Left lobe of liver (tissue), 2 donors: ENCODE data around the gene MED23. TPM values are rescaled to one million over a fixed set of nuclear protein-coding genes. Genes with fewer than 3 reads are reported as not detected.
"Not testable (repeated sequence)": the region's sequence is repeated elsewhere in the genome, so short reads cannot be mapped to it uniquely, and the experiment has no call there.

ENCODE experiments used
- ATAC-seq: fragments of 200-7000 bp; cut with Tn5 transposase; one replicate; pipeline ENCODE4 v1.9.1; 2020; ENCODE audit warnings: mild to moderate bottlenecking, moderate library complexity
- DNase-seq: peaks from one replicate; pipeline ENCODE4 v3.0.0-alpha.2; 2020; ENCODE audit warnings: low spot score
- total RNA-seq: library from RNA; stranded (reverse); gene quantifications from one replicate; pipeline ENCODE4 v1.2.1, GENCODE V29; 2021
- donor health status: DM: no; HTN: no; CAD: no; lungs with moderate emphysema.
- donor health status: DM: no; HTN: yes; CAD: no.

The MED23 gene
- total RNA-seq, 1 donor from 2014 or later, result 9.4 TPM

DNA sequence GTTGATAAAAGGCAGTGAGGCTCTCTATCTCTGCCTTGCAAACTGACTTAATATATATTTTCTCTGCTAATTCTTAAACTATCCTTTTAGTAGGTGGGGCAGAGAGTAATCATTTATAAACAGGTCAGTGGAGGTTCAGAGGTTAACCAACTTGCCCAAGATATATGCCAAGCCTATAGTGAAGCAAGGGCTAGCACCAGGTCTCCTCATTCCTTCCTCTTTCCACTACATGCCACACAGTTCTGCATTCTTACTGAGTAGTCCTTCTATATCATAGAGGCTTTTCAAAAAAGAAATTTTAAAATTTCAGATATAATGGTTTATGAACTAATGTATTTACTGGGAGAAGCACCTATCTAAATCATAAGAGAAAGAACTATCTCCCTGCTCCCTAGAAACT is 46.5 kb downstream of the MED23 start:
- DNase-seq, result no peak
- ATAC-seq, result no peak

DNA sequence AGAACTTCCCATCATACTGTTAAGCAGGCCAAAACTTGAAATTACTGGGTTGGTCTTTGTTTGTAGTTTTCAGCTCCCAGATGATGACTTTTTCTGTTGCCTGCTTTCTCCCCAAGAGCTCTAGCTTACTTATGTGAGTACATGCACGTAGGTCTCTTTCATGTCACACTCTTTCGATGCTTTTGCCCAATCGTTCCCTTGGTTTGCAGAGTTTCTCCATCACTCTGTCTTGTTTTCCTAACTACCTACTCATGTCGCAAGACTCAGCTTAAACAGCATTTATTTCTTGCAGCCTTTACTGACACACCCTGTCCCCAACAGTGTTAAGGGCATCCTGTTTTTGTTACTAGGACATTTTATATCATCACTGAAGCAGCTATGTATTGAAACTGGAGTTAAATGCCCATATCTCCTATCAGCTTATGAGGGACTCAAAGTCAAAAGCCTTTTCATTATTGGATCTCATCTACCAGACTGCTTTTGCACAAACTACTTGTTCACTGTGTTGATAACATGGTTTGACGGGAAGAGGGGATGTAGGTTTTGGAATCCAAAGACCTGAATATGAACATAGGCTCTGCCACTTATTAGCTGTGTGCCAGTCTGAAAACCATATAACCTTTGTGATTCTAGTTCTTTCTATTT is 52.1 kb downstream of the MED23 start:
- peak; percentile 20 for ATAC-seq
- no peak for DNase-seq

GRCh38 chr6:131574686-131575085 is 53.4 kb downstream of the MED23 start:
- DNase-seq (no peak), ATAC-seq (peak; percentile 5)

DNA sequence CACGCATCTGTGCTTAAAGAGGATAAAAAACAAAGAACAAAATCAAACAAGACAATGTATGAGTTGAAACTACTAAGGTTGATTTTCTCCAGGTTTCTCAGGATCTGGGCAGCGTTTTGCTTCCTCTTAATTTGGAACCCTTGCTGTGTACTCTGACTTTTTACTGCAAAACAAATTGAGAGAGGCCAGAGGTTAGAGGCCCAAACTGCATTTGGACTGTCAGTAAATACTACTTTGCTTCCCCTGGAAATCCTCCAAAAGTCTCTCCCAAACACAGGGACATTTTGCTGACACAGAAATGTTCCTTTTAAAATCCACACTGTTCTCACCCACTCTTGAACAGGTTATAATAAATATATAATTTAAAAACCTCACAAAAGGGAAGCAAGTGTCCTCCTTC is 53.9 kb downstream of the MED23 start:
- ATAC-seq (peak; percentile 25), DNase-seq (no peak)

- DNase-seq (peak; percentile 83), ATAC-seq (peak; percentile 68)
Measured at GRCh38 chr6:131572686-131573415, 55.2 kb downstream of the MED23 start, which contains the start of gene ARG1. TSS of gene ARG1 (plus strand) at chr6:131573226. CDS start at chr6:131573283, 57 bp downstream.

- ATAC-seq, result no peak
Measured at GRCh38 chr6:131568726-131569125, 59.3 kb downstream of the MED23 start.

GRCh38 chr6:131565056-131565455 is 63.0 kb downstream of the MED23 start:
- DNase-seq (no peak), ATAC-seq (no peak)

More at GRCh38 chr6:131568726-131569125, 59.3 kb downstream of the MED23 start:
- no peak for DNase-seq

GRCh38 chr6:131561925-131562707 is 65.9 kb downstream of the MED23 start:
- ATAC-seq, result peak; percentile 60
- no peak for DNase-seq

GRCh38 chr6:131558922-131559321 is 69.1 kb downstream of the MED23 start:
- ATAC-seq (peak; percentile 17), DNase-seq (no peak)

- peak; percentile 76 for ATAC-seq
- peak; percentile 72 for DNase-seq
Measured at GRCh38 chr6:131555992-131556391, 72.0 kb downstream of the MED23 start.

DNA sequence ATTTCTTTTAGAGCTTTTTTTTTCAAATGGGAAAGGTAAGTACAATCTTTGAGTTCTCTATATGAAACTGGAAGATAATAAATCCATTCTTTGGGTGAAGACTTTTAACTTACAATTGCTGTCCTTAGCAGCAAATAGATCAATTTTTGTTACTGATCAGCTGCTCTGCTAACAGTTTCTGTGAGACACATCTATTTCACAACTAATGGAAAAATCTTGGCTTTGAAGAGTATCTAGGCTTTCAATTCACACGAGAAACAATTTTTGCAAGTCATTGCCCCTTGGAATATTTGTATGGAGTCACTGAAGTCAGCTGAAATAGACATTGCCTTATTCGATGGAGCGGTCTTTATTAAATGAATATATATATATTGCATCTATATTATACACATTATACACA is 75.5 kb downstream of the MED23 start:
- DNase-seq (no peak), ATAC-seq (peak; percentile 38)

DNA sequence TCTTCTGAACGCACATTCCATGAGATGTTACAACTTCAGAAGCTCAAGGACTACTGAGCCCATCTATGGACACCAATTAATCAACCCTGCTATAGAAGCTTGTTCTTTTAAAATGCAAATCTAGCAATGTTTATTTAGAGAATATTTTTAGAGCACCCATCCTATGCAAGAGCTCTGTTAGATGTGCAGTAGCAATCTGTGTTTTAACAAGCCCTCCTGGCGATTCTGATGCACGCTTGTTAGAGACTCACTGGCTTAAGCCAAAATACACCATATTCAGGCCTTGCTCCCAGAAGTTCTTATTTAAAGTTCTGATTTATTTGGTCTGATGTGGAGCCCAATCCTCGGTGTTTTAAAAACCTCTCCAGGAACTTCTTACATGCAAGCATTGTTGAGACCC is 76.1 kb downstream of the MED23 start:
- DNase-seq, result no peak
- ATAC-seq, result peak; percentile 41

DNA sequence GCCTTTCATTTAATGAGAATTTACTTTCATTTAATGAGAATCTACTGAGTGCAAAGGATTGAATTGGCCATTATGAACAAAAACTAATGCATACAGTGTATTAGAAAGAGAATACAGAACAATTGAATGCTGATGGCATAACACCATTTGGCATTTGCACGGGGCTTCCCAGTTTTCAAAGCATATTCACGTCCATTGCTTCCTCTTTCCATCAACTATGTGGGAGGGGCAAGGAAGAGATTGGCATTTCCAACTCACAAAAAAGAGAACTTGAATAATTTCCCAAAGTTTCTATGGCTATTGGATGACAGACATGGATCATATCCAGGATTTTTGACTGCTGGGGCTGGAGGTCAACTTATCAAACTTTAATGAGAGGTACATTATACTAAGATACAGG is 78.2 kb downstream of the MED23 start:
- peak; percentile 2 for ATAC-seq
- DNase-seq, result no peak

GRCh38 chr6:131548441-131548840 is 79.6 kb downstream of the MED23 start:
- ATAC-seq (peak; percentile 73), DNase-seq (peak; percentile 65)

DNA sequence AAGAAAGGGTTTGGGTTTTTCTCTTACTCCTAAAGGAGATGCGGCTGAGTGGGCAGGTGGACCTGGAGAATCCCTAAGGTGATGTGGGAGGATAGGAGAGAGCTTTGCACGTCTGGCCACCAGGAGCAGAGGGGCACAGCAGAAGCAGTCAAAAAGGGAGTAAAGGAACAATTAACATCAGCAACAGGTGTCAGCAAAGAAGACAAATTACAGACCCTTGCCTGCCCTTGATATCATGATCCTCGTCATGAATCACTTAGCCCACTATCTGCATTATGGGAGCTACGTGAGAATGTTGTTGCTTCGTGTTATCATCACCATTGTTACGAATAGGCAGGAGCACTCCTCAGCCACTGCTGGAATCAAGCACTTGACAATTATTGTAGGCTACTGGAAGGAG is 80.6 kb downstream of the MED23 start:
- ATAC-seq, result no peak

DNA sequence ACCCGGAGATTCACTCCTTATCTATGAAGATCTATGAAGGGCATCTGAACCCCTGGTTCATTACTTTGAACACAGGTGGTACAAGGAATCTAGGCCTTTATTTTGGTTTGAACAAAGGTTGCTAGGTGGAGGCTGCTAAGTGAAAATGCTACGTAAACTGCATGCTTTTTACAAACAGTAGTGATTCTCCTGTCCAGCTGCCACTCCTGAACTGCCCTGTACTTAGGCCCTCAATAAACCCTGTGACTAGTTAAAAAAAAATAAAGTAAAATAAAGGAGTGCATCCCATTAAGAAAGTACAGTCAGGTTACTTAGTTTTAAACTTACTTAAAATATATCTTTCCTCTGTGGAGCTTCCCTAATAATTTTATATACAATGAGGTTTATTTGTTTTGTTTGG is 82.7 kb downstream of the MED23 start:
- no peak for ATAC-seq

More for the DNA sequence above, 80.6 kb downstream of the MED23 start:
- DNase-seq, result no peak

GRCh38 chr6:131538615-131539014 is 89.4 kb downstream of the MED23 start:
- not testable (repeated sequence) for DNase-seq, ATAC-seq

More for the DNA sequence above, 82.7 kb downstream of the MED23 start:
- no peak for DNase-seq

DNA sequence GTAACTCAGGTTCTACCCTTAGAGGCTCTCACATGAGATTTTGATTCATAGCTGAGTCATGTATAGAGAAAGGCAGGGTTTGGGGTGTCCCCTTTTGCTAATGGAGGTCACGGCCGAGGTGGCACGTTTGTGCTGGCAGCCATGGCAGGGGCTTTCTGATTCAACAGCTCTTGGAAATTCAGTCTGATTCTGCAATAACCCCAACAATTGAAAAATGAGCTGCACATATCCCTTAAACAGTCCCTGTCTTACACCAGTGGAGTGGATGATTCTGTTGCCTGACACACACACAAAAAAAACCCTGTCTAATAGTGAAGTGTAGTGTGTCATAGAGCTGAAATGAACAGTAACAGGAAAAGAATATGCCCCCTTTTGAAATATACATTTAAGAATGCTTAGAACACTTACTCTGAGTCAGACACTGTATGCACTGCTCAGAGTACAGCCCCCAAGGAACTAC is 95.4 kb downstream of the MED23 start:
- ATAC-seq (no peak), DNase-seq (no peak)

- not testable (repeated sequence) for ATAC-seq, DNase-seq
Measured at GRCh38 chr6:131531681-131532080, 96.4 kb downstream of the MED23 start.

DNA sequence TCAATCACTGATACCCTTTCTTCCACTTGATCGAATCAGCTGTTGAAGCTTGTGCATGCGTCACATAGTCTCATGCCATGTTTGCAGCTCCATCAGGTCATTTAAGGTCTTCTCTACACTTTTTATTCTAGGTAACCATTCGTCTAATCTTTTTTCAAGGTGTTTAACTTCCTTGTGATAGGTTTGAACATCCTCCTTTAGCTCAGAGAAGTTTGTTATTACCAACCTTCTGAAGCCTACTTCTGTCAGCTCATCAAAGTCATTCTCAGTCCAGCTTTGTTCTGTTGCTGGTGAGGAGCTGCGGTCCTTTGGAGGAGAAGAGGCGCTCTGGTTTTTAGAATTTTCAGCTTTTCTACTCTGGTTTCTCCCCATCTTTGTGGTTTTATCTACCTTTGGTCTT is 97.1 kb downstream of the MED23 start:
- not testable (repeated sequence) for ATAC-seq

DNA sequence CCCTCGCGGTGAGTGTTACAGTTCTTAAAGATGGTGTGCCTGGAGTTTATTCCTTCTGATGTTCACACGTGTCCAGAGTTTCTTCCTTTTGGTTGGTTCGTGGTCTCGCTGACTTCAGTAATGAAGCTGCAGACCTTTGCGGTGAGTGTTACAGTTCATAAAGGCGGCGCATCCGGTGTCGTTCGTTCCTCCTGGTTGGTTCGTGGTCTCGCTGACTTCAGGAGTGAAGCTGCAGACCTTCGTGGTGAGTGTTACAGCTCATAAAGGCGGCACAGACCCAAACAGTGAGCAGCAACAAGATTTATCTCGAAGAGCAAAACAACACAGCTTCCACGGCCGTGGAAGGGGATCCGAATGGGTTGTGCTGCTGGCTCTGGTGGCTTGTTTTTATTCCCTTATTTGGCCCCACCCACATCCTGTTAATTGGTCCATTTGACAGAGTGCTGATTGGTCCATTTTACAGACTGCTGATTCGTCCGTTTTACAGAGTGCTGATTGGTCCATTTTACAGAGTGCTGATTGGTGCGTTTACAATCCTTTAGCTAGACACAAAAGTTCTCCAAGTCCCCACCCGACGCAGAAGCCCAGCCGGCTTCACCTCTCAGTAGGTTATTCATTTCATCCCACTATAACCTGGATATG is 103.2 kb downstream of the MED23 start:
- DNase-seq, result no peak

More for the DNA sequence above, 97.1 kb downstream of the MED23 start:
- not testable (repeated sequence) for DNase-seq

More for the DNA sequence above, 103.2 kb downstream of the MED23 start:
- ATAC-seq, result no peak
